Stimulated activated CD4-positive, alpha-beta T cell treated with anti-CD3 and anti-CD28 coated beads, Interleukin-1b, Interleukin-23, amount 100 ng/mL, for 4 hours (primary cell): ENCODE data around the gene LRPAP1.
"Not testable (repeated sequence)": the region's sequence is repeated elsewhere in the genome, so short reads cannot be mapped to it uniquely, and the experiment has no call there.

Source experiments
- DNase-seq, 2 donors: peaks; one replicate each; pipeline ENCODE4 v3.0.0-alpha.2; 2020; ENCODE audit warnings: low read depth in 2 of 2

The LRPAP1 gene

DNA sequence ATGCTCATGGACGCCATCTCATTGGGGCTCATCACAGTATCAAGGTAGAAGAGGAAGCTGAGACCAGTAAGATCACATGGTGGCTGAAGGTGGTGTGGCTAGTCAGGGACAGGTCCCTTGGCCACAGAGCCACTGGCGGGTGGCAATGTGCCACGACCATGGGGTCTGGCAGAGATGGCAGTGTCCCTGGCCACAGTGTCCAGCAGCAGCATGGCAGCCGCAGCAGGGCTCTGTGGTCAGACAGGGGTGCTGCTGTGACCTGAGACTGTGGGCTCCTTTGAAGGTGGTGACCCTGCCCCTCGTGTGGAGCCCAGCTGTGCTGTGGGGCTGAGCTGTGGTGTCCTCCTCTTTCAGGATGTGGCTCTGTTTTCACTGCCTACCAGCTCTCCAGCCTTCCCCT lies 71.3 kb downstream of the LRPAP1 start:
- no peak for DNase-seq

DNA sequence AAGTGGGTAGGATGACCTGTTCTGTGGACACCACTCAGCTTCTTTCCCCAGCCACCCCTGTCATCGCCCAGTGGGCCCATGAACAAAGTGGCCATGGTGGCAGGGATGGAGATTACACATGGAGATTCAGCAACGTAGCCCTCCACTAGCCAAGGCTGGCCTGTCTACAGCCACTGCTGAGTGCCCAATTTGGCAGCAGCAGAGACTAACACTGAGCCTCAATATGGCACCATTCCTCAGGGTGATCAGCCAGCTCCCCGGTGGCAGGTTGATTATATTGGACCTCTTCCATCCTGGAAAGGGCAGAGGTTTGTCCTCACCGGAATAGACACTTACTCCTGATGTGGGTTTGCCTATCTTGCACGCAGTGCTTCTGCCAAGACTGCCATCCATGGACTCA lies 73.1 kb downstream of the LRPAP1 start:
- not testable (repeated sequence) for DNase-seq

DNA sequence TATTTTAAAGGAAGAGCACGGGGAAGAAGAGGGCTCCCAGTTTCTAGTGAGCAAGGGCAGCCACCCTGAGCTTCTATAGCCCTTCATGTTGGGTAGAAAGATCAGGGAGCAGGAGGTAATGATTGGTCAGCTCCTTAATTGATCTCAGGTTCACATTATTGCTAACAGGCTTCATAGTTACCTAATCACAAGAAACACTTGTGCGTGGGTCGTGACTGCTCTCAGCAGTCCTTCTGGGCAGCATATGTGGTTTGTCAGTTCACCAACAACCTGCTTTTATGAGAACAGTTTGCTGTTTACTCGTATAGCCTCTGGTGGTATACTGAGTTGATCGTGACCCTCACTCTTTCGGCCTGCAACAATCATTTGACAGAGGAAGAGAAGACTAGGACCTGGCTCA lies 73.9 kb downstream of the LRPAP1 start:
- no peak for DNase-seq

DNA sequence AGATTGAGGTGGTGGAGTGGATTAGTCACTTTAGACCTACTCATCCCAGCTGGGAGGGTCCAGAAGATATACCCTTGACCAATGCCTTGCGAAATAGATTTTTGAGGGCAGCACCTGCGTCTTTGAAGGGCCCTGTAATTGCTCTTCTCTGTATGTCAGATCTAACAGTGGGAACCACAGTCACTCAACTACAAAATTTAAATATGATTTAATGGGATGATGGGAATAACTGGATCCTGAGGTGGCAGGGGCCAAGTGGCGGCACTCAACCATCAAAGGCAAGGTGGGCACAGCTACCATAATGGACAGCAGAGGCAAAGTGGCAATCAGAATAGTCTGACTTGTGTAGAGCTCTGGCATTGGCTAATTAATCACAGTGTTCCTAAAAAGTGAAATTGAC lies 76.6 kb downstream of the LRPAP1 start:
- DNase-seq = not testable (repeated sequence)
